ENCODE data around the gene SLC44A5. TPM values are rescaled to one million over a fixed set of nuclear protein-coding genes. Genes with fewer than 3 reads are reported as not detected.

Gene SLC44A5
- total RNA-seq, 1 donor from 2014 or later = 0.21 TPM

DNA sequence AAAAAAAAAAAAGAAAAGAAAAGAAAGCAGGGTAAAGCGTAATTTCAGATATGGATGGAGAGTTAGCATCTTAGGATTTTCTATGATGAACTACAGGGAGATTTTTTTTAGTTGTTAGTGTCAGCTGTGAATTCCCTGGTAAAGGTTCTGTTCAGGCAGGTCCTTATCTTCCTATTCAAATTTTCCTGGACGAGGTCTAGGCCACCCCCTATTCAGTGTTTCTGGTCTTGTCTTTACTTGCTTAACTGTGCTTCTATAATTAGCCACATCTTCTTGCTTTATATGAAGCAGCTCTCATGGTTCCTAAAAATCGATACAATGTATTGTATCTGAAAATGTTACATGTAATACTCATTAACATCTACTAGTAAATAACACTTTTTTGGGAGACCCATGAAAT, 318.9 kb downstream of the SLC44A5 start:
- Mint-ChIP-seq H3K4me1 (ENCODE audit: unreplicated experiment) (no peaks in the 10 kb centered on the region), H3K36me3 (ENCODE audit: unreplicated experiment) (no peaks in the 10 kb centered on the region), H3K9me3 (ENCODE audit: unreplicated experiment) (no peaks in the 10 kb centered on the region), H3K27me3 (ENCODE audit: unreplicated experiment) (no peaks in the 10 kb centered on the region), H3K27ac (ENCODE audit: unreplicated experiment) (no peak overlapping the region), H3K4me3 (ENCODE audit: unreplicated experiment) (no peak overlapping the region)
- TF ChIP-seq, protein P1, sequence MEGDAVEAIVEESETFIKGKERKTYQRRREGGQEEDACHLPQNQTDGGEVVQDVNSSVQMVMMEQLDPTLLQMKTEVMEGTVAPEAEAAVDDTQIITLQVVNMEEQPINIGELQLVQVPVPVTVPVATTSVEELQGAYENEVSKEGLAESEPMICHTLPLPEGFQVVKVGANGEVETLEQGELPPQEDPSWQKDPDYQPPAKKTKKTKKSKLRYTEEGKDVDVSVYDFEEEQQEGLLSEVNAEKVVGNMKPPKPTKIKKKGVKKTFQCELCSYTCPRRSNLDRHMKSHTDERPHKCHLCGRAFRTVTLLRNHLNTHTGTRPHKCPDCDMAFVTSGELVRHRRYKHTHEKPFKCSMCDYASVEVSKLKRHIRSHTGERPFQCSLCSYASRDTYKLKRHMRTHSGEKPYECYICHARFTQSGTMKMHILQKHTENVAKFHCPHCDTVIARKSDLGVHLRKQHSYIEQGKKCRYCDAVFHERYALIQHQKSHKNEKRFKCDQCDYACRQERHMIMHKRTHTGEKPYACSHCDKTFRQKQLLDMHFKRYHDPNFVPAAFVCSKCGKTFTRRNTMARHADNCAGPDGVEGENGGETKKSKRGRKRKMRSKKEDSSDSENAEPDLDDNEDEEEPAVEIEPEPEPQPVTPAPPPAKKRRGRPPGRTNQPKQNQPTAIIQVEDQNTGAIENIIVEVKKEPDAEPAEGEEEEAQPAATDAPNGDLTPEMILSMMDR (IDR thresholded peaks at IDR 0.05) = no peak
- no peak for DNase-seq (ENCODE audit: extremely low spot score, unreplicated experiment)

DNA sequence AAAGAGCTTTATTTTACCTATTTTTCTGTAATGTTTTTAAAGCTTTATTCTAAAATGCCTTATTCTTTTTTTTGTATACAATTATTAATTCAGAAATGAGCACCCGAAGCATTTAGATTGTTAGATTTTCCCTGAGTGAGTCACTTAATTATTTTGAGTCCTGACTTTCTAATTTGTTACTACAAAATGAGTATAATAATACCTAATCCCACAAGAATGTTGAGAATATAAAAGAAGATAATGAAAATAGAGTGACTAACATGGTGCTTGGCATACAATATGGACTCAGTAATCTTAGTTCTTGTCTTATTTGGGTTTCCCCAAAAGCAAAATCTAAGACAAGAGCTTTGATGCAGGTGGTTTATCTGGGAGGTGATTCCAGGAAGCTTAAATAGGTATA, 334.5 kb downstream of the SLC44A5 start:
- no peak overlapping the region for H3K4me3 Mint-ChIP-seq (ENCODE audit: unreplicated experiment)
- H3K27ac Mint-ChIP-seq (ENCODE audit: unreplicated experiment) = no peak overlapping the region
- no peaks in the 10 kb centered on the region for H3K4me1 Mint-ChIP-seq (ENCODE audit: unreplicated experiment)
- H3K36me3 Mint-ChIP-seq (ENCODE audit: unreplicated experiment) = no peaks in the 10 kb centered on the region
- no peaks in the 10 kb centered on the region for H3K9me3 Mint-ChIP-seq (ENCODE audit: unreplicated experiment)
- TF ChIP-seq, protein P1 (IDR thresholded peaks at IDR 0.05) = no peak
- DNase-seq (ENCODE audit: extremely low spot score, unreplicated experiment) = no peak
- peaks cover 3% of the 10 kb centered on the region for H3K27me3 Mint-ChIP-seq (ENCODE audit: unreplicated experiment)

DNA sequence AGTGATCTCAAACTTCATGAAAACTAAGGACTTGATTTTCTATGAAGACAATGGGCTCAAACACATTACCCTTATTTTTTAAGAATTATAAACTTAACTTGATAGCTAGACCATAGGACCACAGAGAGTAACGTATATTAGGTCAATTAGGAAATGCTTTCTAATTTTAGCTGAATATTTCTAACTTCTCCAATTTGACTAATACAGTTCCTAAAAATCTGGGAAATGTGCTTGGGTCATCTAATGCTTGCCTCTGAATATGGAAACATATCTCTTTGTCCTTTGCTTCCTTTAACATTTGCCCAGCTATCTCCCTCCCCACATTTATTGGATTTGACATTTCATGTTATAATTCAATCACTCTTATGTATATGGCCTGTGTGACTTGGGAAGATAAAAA, 335.3 kb downstream of the SLC44A5 start:
- DNase-seq (ENCODE audit: extremely low spot score, unreplicated experiment) = no peak
- H3K4me3 Mint-ChIP-seq (ENCODE audit: unreplicated experiment) = no peak overlapping the region
- peaks cover 3% of the 10 kb centered on the region for H3K27me3 Mint-ChIP-seq (ENCODE audit: unreplicated experiment)
- no peaks in the 10 kb centered on the region for H3K4me1 Mint-ChIP-seq (ENCODE audit: unreplicated experiment)
- H3K36me3 Mint-ChIP-seq (ENCODE audit: unreplicated experiment) = no peaks in the 10 kb centered on the region
- H3K27ac Mint-ChIP-seq (ENCODE audit: unreplicated experiment) = no peak overlapping the region
- TF ChIP-seq, protein P1 (IDR thresholded peaks at IDR 0.05) = no peak
- H3K9me3 Mint-ChIP-seq (ENCODE audit: unreplicated experiment) = no peaks in the 10 kb centered on the region

DNA sequence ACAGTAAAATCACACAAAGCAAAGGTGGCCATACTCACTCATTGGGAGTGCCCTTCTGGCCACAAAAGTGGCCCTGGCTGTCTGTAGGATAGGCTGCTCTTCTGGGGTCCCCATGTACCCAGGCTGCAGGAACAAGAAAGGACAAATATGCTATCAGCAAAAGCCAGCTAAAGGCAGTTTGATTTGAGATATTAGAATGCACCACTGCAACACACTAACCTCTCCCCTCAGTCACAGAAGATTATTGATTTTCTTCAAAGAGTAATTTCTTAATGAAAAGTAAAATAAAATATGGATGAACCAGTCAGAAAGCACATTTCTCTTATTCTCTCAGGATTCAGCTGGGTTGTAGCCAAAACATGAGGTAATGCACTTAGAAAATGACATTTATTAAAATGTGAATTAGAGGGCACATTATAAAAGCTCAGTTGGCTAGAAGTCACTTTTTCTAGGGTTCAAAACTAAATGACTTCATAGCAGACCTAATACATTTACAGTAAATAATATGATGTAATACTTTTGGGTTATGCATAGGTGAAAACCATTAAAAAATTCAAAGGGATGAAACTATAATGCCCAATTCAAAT, 335.9 kb downstream of the SLC44A5 start:
- Mint-ChIP-seq H3K27me3 (ENCODE audit: unreplicated experiment) (peaks cover 3% of the 10 kb centered on the region), H3K27ac (ENCODE audit: unreplicated experiment) (no peak overlapping the region), H3K4me3 (ENCODE audit: unreplicated experiment) (no peak overlapping the region), H3K4me1 (ENCODE audit: unreplicated experiment) (no peaks in the 10 kb centered on the region), H3K36me3 (ENCODE audit: unreplicated experiment) (no peaks in the 10 kb centered on the region), H3K9me3 (ENCODE audit: unreplicated experiment) (no peaks in the 10 kb centered on the region)
- TF ChIP-seq, protein P1 (IDR thresholded peaks at IDR 0.05) = no peak
- no peak for DNase-seq (ENCODE audit: extremely low spot score, unreplicated experiment)

DNA sequence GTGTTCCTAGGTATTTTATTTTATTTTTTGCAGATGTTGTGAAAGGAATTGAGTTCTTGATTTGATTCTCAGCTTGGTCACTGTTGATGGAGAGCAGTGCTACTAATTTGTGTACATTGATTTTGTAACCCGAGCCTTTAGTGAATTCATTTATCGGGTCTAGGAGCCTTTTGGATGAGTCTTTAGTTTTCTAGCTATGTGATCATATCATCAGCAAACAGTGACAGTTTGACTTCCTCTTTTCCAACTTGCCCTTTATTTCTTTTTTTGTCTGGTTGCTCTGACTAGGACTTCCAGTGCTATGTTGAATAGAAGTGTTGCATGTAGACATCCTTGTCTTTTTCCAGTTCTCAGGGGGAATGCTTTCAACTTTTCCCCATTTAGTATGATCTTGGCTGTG, 337.8 kb downstream of the SLC44A5 start:
- TF ChIP-seq, protein P1 (IDR thresholded peaks at IDR 0.05) = no peak
- H3K9me3 Mint-ChIP-seq (ENCODE audit: unreplicated experiment) = no peaks in the 10 kb centered on the region
- no peak overlapping the region for H3K4me3 Mint-ChIP-seq (ENCODE audit: unreplicated experiment)
- H3K27me3 Mint-ChIP-seq (ENCODE audit: unreplicated experiment) = no peaks in the 10 kb centered on the region
- H3K36me3 Mint-ChIP-seq (ENCODE audit: unreplicated experiment) = no peaks in the 10 kb centered on the region
- H3K27ac Mint-ChIP-seq (ENCODE audit: unreplicated experiment) = no peak overlapping the region
- no peaks in the 10 kb centered on the region for H3K4me1 Mint-ChIP-seq (ENCODE audit: unreplicated experiment)
- DNase-seq (ENCODE audit: extremely low spot score, unreplicated experiment) = no peak
